Body of pancreas (tissue), 4 donors: ENCODE results near the gene PRSS35.

Experiments used
- CTCF ChIP-seq, 7 experiments: fragments of 450-650 bp in 4 of 7; fragments of 200-600 bp in 3 of 7; sonication (generic) in 3 of 7; IDR thresholded peaks; one replicate each; pipeline ENCODE4 v1.5.1; 2016 to 2019; ENCODE audit warnings: antibody characterized with exemption in 7 of 7
- POLR2A ChIP-seq, 3 donors: fragments of 450-650 bp; IDR thresholded peaks; one replicate each; pipeline ENCODE4 v1.6.1; 2016; ENCODE audit warnings: antibody characterized with exemption in 3 of 3, mild to moderate bottlenecking in 2 of 3

DNA sequence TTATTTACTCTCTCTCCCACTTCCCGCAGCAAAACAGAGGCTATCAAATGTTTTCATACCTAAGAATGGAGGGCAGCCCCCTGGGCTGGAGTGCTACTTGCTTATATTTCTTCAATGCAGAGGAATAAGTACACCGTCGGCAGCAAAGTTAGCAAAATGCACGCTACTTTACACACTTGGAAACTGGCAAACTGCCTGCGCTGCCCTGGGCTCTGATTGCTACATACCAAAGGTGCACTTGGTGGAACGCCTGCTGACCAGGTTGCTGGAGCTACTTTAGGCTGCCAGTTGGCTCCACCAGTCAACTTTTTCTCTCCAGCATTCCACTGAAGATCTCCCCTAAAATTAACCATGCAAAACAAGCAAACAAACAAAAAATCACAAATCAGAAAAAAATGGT is 62.4 kb downstream of the PRSS35 start:
- TF ChIP-seq POLR2A (IDR thresholded peaks at IDR 0.05) (no peak), CTCF (IDR thresholded peaks at IDR 0.05) (no peak)
